HG03135 (cell line): ENCODE data around the gene FTCDNL1.

Experiments
- ATAC-seq: cut with Tn5 transposase; IDR thresholded peaks from one replicate; pipeline ENCODE4 v1.9.1; 2021; ENCODE audit warnings: mild to moderate bottlenecking, moderate library complexity; ENCODE audit not compliant: unreplicated experiment

The FTCDNL1 gene

DNA sequence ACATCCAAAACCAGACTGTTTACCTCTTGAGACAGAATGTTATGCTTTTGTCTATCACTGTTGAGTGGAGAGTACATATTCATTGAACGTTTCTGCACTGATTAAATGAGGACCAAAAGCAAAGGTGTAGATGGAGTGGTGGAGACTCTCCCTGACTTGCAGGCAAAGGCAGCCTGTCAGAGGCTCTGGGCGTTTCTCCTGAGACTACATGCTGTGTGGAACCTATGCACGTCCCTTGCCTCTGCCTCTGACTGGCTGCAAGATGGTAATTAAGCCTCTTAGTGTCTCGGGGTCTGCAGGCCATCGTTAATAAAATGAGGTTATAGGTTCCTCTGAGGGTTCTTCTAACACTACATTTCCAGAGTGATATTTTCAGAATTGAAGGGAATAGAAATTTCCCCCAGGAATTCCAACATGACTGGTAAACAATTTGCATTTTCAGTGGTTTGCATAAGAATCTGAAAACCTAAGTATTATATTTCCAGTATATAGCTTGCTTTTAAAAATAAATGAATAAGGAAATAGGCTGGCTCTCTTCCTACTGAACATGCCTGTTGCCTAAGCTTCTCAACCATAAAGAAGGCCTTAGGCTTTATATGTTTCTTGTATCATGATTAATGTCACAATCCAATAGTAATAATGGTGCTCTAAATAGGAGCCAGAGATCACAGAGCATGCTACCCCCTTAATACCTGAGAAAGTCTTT lies 107.4 kb downstream of the FTCDNL1 start:
- ATAC-seq: no peak

DNA sequence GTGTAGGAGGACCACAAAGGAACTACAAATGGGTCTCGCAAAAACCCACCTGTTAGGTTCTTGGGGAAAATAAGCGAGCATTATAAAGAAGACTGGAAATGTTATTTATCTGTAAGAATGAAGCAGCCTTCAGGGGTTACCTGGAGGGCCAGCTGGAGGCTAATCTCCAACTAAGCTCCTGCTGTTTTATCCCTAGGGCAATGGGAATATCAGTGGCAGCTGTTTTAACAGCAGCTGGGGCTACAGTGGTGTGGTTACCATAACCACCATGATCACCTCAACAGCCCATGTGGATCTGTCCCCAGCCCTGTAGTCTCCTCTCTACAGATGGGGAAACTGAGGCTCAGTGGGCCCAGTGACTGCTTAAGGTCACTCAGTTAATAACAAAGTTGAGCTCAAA lies 108.1 kb downstream of the FTCDNL1 start:
- ATAC-seq: no peak

DNA sequence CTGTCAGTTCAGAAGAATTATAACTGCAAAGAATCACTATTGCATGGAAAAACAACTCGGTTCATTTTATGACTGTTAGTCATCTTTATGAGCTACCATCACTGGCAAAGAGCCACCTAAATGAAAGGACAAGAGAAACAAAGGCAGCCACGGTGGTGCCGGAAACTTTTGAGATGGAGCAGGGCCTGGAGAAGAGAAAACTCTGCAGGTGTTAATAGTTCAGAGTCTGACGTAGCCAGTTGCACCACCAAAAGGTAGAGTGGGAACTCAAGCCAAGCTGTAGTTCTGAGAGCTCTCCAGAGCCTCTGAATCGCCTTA lies 110.9 kb downstream of the FTCDNL1 start:
- ATAC-seq: no peak

DNA sequence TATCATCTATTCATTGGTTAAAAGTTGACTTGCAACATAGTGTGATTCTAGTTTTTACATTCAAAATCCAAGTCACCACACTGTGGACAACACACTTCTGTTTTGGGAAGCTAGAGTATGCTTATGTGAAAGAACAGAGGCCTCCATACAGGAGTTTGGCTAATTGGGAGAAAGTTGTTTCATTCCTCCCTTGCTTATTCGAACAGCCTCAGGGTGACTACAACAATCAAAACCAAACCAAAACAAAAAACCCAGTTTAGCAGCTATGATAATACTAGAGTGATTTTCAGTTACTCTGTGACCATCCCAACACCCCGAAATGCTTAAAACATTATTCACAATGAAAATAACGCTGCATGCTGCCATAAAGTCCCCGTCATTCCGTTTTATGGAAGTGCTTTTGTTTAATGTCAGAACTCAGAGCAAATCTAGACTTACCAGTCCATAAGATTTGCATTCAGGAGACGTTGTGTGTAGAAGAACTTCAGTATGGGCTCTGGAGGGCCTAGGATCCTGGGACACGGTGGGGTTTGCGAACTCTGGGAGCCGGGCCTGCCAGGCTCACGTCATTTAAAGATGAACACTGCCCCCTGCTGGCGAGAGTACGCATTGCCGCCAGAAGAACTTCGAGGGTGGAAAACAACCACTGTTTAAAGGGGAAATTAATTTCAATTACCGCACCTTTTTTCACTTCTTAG lies 111.4 kb downstream of the FTCDNL1 start:
- no peak for ATAC-seq

DNA sequence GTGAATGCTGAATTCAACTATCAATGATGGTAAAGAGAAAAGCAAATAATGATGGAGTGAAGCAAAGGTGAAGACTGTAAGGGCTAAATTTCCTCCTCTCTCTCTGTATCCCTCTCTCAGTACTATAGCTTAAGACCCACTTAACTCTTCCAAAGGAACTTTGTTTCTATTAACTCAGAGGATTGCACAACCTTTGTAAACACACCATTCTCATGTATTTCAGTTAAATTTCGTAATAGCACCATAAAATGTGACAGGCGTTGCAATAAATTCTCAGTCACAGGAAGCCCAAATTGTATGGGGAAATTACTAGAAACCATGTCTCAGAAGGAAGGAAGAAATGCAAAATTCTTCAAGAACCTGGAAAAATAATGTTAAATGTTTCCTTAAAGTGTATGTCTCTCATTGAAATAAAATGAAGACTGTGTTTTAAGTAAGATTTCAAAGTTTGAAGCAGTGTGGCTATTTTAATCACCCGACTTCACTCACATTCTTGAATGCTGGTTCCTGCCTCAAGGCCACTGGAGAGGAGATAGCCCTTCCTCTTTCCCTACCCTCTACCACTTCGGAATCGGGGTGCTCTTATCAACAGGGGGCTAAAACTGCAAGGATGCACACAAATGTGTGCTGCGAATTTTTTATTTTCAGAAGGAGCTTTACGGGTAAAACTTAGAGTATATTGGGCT lies 112.1 kb downstream of the FTCDNL1 start:
- no peak for ATAC-seq

DNA sequence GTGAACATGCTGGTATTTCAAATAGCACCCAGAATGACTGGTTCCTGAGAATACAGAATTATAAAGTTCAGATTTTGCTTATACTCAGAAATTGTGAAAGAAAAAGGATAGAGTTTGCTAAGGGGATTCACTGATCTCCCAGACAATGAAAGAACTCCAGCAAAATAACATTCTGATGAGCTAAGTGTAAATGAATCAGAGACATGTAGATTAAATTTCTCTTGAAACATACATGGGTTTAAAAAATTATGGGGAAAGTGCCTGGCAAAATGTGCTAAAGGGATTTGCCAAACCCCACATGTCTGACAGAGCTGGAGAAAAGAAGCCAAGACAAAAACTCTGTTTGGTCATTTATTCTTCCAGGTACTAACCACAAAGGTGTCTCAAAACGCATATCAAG lies 116.3 kb downstream of the FTCDNL1 start:
- ATAC-seq: no peak

DNA sequence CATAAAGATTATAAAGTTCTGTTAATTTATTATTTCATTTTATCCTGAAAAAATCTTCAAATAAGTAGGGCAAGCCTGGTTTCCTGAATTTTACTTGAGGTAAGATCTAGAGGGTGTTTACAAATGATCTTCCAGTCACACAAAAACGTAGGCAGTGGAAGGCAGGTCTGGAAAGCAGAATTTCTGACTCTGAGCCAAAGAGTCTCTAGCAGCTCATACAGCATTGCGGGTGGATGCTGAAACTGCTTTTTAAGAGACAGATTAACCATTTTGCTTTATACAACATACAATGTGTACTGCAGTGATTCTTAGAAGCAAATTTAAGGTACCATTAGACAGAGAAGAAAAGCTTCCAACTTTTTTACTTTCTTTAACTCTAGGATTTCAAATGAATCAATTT lies 117.0 kb downstream of the FTCDNL1 start:
- no peak for ATAC-seq

DNA sequence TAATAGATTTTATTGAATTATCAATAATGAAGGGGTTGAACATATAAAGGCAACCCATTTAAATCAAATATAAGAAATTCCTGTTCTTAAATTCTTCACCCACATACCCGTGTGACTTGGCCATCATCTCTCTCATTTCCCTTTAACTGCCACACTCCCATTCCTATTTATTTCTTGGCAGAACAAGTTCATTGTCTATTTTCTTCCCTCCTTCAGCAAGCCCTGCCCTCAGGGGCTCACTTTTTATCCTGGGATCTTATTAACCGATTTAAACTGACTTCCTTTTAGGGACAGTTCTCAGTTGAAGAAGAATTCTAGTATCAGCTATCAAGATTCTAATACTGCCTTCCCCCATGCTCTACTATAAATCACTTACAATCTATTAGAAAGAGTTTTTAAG lies 123.2 kb downstream of the FTCDNL1 start:
- no peak for ATAC-seq

DNA sequence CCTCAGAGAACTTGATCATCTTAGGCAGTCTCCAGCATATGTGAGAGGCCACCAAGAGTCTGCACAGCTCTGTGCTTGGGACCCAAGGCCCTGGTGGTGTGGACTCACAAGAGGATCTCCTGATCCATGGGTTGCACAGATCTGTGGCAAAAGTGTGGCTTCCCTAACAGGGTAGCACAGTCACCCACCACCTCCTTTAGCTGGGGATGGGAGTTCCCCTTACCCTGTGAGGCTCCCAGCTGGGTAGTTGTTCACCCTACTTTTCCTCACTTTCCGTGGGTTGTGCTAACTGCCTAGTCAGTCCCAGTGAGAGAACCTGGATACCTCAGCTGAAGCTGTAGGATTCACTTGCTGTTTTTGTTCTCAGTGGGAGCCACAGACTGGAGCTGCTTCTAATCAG lies 123.7 kb downstream of the FTCDNL1 start:
- no peak for ATAC-seq

DNA sequence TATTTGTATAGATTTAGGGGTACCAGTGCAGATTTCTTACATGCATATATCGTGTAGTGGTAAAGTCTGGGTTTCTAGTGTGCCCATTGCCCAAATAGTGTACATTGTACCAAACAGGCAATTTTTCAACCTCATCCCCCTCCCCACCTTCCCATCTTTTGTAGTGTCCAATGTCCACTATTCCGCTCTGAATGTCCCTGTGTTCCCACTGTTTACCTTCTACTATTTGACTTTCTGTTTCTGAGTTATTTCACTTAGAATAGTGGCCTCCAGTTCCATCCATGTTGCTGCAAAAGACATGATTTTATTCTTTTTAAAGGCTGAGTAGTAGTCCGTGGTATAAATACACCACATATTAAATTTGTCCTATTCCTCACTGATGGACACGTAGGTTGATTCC lies 132.9 kb downstream of the FTCDNL1 start:
- no peak for ATAC-seq

DNA sequence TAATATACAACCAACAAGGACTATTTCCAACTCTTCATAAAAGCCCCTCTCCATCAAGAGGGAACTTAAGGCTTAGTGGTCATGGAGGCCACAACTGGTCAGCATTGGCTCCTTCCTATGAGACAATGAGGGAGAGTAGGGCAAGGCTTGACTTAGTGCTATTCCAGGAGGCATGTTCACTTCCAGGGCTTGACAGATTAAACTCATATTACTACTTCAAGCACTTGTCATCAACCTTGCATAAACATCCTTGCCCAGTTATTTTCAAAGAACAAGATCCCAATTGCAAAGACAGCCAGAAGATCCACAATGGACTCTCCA lies 133.4 kb downstream of the FTCDNL1 start:
- no peak for ATAC-seq

DNA sequence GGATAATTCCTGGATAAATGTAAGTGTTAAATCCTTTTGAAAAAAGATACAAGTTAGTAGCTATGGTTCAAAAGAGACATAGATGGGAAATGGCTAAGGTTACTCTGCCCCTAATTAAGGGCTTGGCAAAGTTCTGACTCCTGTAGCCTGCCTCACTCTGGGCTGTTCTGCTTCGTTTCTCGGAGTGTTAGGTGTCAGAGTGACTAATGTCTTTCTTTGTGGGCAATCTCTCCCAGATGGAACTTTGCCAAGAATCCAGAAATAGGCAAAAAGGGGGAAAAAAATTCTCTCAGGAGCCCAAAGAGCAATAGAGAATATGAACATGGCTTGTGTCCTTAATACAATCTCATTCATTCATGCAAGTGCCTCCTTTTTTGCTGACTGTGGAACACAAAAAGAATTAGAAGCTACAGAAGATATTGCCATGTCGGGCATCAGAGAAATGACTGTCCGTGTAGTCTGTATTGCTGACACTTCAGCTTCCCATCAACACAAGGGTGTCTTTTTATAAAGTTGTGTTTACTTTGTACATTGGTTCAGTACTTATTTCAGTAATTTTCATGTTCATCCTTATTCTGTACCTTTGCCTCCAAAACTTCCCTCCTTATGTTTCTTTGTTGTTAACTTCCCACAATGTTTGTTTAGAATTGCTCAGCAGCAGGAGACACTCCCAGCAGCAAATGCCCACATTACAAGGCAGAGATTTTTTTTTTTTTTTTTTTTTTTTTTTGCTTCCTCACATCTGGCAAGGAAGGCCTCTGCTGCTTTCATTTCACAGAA lies 134.0 kb downstream of the FTCDNL1 start:
- no peak for ATAC-seq

DNA sequence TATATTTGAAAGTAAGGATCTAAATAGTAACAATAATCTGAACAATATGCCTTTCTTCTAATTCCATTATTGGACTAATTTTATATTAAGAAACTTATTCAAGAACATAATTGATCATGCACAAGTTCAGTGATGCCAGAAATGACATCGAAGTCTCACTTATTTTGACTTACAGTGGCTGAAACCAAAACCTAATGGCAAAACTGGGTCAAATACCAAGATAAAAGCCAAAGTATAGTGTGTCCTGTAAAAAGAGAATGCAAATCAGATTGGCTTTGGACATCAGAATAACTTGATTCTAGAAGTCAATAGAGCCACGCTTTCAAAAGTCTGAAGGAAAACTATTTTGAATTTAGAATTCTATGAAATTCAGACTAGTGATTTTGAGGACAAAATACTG lies 137.2 kb downstream of the FTCDNL1 start:
- no peak for ATAC-seq

DNA sequence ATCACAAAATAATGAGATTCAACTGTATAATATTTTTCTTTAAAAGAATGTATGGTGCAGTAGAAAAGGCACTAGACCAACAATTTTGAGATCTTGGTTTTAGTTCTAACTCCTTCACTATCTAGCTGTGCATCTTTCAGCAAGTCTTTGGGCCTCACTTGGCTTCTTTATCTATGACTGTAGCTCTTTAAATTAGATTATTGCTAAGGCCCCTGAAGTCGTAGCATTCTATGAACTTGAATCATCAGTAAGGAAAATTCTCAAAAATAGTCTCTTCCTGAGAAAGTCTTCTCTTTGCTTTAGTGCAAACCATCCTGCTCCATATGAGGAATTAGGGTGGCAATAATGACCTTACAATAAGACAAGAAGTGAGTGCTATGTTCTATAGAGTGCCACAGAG lies 140.4 kb downstream of the FTCDNL1 start:
- ATAC-seq: no peak
